Measurements from ENCODE around the gene ZFP91. TPM values are rescaled to one million over a fixed set of nuclear protein-coding genes. Genes with fewer than 3 reads are reported as not detected.
"Not testable (repeated sequence)": the region's sequence is repeated elsewhere in the genome, so short reads cannot be mapped to it uniquely, and the experiment has no call there.

ZFP91 gene
- total RNA-seq = 37.4 TPM

GRCh38 chr11:58578635-58579191 lies at the start of gene ZFP91:
Gene ZFP91, plus strand, starts transcription at chr11:58579063. Its CDS starts 219 bp downstream, at chr11:58579282.
- DNase-seq = peak; percentile 97

- no peak for DNase-seq
Measured at GRCh38 chr11:58530236-58530635, 48.6 kb upstream of the ZFP91 start.

- no peak for DNase-seq
Measured at GRCh38 chr11:58531865-58532341, 47.0 kb upstream of the ZFP91 start.

- DNase-seq = no peak
Measured at GRCh38 chr11:58546841-58547240, 32.0 kb upstream of the ZFP91 start.

- DNase-seq = no peak
Measured at GRCh38 chr11:58549644-58550043, 29.2 kb upstream of the ZFP91 start.

- no peak for DNase-seq
Measured at GRCh38 chr11:58560842-58561241, 18.0 kb upstream of the ZFP91 start.

- no peak for DNase-seq
Measured at GRCh38 chr11:58561394-58562098, 17.3 kb upstream of the ZFP91 start.

- DNase-seq = no peak
Measured at GRCh38 chr11:58562375-58562800, 16.5 kb upstream of the ZFP91 start.

- DNase-seq = no peak
Measured at GRCh38 chr11:58564231-58564630, 14.6 kb upstream of the ZFP91 start.

- DNase-seq = no peak
Measured at GRCh38 chr11:58567889-58568512, 10.9 kb upstream of the ZFP91 start.

GRCh38 chr11:58572906-58573305 lies 6.0 kb upstream of the ZFP91 start:
- DNase-seq = not testable (repeated sequence)

- DNase-seq = no peak
Measured at GRCh38 chr11:58573451-58574104, 5.3 kb upstream of the ZFP91 start.

GRCh38 chr11:58574881-58575280 lies 4.0 kb upstream of the ZFP91 start:
- peak; percentile 62 for DNase-seq

GRCh38 chr11:58575377-58576020 lies 3.4 kb upstream of the ZFP91 start, which contains the start of gene LPXN:
Gene LPXN, minus strand, starts transcription at chr11:58575856. Its CDS starts 84 bp downstream, at chr11:58575772.
- no peak for DNase-seq

- peak; percentile 82 for DNase-seq
Measured at GRCh38 chr11:58576887-58577471, 1.9 kb upstream of the ZFP91 start.

- DNase-seq = peak; percentile 64
Measured at GRCh38 chr11:58577555-58578135, 1.2 kb upstream of the ZFP91 start.

- DNase-seq = peak; percentile 99
Measured at GRCh38 chr11:58578136-58578634, 678 bp upstream of the ZFP91 start.

GRCh38 chr11:58579192-58580129 lies 598 bp downstream of the ZFP91 start:
- DNase-seq = peak; percentile 95

- DNase-seq = no peak
Measured at GRCh38 chr11:58580311-58580710, 1.4 kb downstream of the ZFP91 start.

GRCh38 chr11:58582437-58582836 lies 3.6 kb downstream of the ZFP91 start:
- DNase-seq = no peak
